Astrocyte of the hippocampus (primary cell): ENCODE data around the gene FNBP1.
"Not testable (repeated sequence)": the region's sequence is repeated elsewhere in the genome, so short reads cannot be mapped to it uniquely, and the experiment has no call there.

ENCODE experiments used
- DNase-seq: peaks from one replicate; pipeline ENCODE4 v3.0.0; 2011; ENCODE audit warnings: low read depth, low spot score

FNBP1 gene

GRCh38 chr9:129895376-129896268 lies 147.4 kb downstream of the FNBP1 start:
- DNase-seq: no peak

DNA sequence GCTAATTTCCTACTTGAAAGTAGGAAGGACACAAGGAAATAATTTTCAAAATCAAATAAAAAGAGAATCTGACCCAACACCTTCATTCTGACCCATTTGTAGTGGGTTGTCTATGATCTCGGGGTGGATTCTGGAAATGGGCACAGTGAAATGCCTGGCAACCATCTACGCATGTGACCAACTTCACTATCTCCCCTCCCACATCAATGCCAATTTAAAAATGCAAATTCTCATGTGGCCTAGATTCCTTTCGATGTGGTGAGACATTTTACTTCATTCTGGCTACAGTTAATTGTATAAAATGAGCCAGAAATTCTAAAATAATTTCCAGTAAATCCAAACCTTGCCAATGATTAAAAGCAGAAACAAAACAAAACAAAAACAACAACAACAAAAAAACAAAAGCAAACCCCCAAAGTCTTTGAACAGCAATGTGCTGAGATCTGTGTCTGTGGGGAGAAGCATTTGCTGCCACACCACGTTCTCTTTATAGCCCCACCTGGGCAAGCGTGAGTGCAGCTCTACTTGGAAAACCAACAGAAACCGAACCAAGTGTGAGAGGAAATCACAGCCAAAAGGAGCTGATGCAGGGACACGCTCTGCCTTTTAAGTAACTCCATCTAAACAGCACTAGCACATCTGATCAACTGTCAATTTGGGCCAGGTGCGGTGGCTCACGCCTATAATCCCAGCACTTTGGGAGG lies 148.7 kb downstream of the FNBP1 start:
- DNase-seq: peak; percentile 44

- DNase-seq: no peak
These were observed 151.4 kb downstream of the FNBP1 start for GRCh38 chr9:129891569-129891968.

- DNase-seq: not testable (repeated sequence)
These were observed 152.2 kb downstream of the FNBP1 start for GRCh38 chr9:129890718-129891299.

GRCh38 chr9:129889941-129890717 lies 152.9 kb downstream of the FNBP1 start:
- no peak for DNase-seq

DNA sequence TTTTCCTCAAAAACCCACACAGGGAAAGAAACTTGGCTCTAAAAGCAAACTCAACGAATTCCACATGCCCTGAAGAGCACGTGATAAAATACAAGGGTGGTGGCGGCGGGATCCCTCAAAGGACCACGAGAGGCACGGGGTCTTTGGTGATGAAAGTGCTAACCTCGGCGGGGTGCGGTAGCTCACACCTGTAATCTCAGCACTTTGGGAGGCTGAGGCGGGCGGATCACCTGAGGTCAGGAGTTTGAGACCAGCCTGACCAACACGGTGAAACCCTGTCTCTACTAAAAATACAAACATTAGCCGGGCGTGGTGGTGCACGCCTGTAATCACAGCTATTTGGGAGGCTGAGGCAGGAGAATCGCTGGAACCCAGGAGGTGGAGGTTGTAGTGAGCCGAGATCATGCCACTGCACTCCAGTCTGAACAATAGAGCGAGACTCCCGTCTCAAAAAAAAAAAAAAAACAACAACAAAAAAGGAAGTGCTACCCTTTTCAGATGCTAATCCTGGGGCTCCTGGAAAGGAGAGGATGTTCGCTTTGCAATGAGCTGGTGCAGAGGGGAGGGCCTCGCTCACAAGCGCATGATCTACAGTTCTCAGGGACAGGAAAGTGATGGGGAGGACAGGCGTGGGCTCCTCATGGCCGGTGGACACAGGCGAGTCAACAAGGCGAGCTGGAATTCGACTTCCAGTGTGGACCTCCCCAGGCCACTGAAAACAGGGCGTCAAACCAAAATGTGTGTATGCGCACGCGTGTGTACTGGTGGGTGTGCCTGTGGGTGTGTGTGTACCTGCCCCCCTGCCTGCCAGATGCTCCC lies 153.7 kb downstream of the FNBP1 start:
- DNase-seq: no peak

DNA sequence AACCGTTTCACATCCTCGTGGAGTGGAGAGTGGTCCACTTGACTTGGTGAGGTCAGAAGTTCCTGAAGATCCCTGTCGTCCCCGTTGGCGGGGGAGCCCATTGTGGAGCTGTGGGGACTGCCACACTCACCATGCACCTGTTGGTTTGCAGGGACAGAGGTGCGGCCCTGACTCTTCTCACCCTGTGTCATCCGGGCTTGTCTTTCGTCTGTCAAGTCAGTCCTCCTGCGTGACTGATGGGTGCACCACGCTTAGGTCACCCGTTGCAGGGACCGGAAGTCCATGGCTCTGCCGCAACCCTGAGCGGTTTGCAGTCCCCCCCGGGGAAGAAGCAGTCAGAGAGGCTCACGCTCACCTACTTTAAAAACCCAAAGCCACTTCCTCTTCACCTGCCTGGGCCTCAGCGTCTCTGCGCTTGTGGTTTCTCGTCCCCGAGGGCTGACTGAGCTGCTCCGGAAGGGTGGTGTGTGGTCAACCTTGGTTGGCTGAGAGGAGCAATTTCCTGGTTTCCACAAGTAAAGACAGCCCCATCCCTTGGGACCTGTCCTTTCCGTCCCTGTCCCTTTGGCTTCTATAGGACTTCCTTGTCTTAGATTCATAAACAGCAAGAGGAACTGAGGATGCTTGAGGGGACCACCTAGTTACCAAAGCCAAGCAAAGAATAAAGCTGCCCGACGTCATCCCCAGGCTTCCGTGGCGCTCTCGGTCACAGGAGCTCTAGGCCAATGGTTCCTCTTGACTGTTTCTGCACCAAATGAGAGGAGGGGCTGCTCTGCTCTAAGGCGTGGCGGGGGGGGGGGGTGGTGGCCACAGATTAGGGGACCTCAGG lies 154.5 kb downstream of the FNBP1 start:
- DNase-seq: no peak

DNA sequence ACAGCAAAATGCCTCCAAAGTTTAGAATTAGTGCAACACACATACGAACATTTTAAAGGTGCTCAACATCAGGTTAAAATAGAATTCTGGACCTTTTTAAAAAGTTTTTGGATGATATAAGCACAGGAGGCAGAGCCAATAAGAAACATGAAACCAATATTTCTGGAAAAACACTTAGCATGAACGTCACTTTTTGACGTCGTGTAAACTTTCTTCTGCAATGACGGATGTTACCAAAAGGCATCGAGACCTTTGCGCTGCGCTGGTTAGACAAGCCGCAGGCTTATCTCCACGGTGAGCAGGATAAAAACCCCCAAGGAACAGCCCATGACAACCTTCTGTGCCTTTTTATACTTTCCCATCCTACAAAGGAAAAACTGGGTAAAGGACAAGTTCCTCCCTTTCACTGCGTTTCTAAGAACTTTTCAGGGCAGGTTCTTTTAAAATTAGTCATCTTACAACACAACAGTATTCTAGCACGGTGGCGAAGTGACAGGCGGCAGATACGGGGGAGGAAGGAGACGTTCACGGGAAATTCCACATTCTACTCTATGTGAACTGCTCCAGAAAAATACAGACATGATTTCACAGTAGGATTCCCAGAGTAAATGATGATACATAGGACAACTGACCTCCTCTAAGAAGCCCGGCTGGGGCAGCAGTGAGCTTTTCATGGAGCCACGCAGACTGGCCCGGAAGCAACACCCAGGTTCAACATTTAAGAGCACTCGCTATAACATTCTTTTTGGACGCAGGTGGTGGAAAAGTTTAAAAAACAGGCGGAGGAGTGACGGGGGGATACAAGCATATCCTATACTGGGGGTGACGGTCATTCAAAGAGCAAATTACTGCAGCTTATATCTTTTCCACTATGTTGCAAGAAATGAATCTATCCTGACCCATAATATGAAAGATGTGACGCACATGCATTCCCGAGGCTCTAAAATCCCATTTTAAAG lies 155.4 kb downstream of the FNBP1 start:
- peak; percentile 64 for DNase-seq

DNA sequence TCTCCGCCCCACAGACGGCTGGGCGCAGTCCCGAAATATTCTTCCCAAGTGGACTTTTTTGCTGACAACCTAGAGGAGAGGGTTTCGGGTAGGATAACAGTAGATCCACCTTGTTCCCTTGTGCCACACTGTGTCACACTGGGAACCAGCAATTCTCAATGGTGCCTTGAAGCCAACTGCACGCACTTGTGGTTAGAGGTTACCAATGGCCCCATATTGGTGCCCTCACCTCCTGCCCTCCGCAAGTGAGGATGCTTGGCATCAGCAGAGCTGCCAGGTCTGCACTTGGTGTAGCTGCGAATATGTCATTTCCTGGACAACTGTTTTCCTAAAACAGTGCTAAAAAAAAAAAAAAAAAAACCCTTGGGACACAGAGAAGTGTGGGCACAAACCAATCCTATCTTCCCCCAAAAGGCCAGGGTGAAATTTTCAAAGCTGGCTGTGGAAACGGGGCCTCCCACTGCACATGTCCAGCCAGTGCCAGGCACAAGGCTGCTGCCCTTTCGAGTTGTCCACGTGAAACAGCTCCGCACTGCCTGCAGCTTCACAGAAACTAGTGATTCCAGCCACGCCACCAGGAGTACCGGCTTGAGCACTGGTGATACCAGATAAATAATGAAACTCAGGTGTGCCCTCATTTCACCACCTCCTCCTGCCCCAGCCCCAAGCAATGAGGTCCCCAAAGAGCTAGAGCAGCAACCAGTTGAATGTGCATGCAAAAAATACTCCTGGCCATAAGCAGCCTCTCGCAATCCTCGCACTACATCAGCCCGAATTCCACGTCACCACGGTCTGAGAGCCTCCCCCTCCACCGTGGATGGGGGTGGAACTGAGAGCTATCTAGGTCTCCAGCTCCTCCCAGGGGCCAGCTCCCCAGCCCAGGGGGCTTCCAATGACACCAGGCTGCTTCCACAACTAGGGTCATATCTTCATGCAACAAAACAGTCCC lies 156.5 kb downstream of the FNBP1 start:
- no peak for DNase-seq

GRCh38 chr9:129885670-129886106 lies 157.3 kb downstream of the FNBP1 start:
- peak; percentile 96 for DNase-seq

GRCh38 chr9:129885018-129885669 lies 157.8 kb downstream of the FNBP1 start:
- DNase-seq: no peak

GRCh38 chr9:129884220-129885017 lies 158.6 kb downstream of the FNBP1 start:
- DNase-seq: peak; percentile 86

GRCh38 chr9:129881547-129882324 lies 161.3 kb downstream of the FNBP1 start:
- DNase-seq: no peak

GRCh38 chr9:129880654-129881546 lies 162.1 kb downstream of the FNBP1 start:
- no peak for DNase-seq
